NCI-H446 treated with DMSO at 0.1 percent for 48 hours (cell line): ENCODE measurements around the gene VIPAS39.

Experiments
- DNase-seq: peaks from one replicate; lab custom pipeline; 2025; lab: John Stamatoyannopoulos, UW

VIPAS39 gene

DNA sequence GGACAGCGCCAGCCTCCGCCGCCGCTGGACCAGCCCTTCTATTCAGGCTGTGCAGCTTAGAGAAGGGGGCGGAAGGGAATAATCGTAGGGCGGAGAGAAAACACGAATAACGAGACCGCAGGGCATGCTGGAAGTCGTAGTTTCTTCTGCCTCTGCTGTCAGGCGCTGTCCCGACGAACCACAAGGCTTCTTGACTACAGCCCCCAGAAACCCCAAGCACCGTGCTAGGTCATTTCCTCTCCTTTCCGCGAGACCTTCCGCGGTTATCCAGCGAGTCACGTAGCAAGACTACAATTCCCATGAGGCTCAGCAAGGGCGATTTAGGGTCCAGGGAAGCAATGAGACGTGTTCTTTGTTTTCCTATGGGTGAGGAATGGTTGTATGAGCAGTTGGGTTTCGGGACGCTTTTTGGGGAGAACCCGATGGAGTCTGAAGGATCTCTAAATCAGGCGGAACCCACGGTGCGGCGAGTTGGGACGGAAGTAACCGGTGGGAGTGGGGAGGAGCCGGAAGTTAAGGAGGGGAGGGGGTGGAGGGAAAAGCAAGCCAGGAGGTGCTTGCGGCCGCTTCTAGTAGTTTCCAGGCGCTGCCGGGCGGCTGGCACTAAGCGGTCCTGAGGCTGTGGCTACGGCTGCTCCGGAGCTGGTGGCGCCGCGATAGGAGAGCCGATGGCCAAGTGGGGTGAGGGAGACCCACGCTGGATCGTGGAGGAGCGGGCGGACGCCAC lies at the start of gene VIPAS39, which contains the start of gene AHSA1:
VIPAS39 (minus strand) TSS at position 80 of the 727 bp plus-strand sequence. CDS start 3,499 bp downstream, outside the sequence.
AHSA1 (plus strand) TSS at position 572 of the 727 bp plus-strand sequence; CDS start at position 669, 97 bp downstream.
- DNase-seq, result peak; percentile 98

DNA sequence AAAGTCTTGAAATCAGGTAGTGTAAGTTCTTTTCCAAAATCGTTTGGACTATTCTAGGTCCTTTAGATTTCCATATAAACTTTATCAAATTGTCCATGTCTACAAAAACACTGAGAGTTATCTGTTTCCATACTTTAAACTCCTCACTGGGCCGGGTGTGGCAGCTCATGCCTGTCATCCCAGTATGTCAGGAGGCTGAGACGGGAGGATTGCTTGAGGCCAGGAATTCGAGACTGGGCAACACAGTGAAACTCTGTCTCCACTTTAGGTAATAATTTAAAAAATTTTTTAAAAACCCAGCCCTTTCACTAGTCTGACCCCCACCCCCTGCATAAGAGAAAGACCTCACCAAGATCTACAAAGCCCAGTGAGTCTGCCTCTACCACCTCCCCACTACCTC lies 47.6 kb upstream of the VIPAS39 start:
- DNase-seq, result no peak

DNA sequence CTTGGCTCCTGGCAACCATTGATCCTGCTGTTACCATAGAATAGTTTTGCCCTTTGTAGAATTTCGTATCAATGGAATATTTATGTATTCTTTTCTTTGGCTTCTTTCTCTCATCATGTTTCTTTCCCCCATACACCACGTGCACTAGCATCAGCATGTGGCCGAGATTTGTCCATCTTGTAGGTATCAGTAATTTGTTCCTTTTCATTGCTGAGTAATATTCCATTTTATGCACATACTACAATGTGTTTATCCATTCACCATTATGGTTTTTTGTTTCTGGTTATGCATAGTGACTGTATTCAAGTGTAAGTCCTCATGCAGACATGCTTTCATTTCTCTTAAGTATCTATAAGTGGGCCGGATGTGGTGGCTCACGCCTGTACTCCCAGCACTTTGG lies 45.7 kb upstream of the VIPAS39 start:
- no peak for DNase-seq

DNA sequence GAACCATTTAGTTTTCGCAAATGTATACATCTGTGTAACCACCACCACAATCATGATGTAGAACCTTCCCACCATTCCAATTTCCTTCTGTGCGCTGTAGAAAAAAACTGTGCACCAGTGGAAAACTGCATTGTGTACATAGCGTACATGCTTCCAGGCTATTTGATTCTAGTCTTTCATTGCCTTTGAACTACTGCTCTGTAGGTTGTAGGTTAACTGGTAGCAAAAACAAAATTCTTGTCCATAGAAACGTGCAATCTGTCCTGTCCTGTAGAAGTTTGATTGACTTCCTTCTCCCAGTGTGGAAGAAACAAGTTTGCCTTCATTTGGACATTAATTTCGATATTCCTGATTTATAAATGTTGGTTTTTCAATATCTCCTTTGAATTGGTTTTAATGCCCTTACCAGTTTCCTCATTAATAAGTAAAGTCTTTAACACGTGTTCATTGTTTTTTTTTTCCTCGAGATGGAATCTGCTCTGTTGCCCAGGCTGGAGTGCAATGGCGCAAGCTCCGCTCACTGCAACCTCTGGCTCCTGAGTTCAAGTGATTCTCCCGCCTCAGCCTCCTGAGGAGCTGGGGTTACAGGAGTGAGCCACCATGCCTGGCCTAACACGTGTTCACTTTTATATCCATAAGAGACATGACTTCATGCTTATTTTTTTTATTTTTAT lies 44.8 kb upstream of the VIPAS39 start:
- no peak for DNase-seq

DNA sequence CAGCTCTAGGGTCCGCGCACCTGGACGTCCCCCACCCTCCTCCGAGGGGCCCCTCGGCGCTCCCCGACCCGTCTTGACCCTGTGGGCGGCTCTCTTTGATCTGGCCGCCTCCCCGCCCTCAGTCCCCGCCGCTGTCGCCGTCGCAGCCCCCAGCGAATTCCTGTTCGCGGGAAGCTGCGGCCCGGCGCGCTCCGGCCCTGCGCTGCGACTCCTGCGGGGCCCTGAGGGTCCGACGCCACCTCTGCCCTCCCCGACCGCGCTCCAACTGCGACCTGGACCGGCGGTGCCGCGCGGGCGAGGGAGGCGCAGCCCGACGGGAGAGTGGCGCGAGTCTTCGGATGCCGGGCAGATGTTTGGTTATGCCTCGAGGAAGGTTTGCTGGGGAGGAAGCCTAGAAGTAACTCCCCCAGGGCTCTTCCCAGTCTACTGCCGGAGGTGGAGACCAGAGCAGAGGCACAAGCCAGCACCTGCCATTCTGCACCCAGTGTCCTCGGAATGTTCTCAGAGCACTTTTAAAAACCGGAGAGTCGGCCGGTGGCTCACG lies 41.7 kb upstream of the VIPAS39 start:
- no peak for DNase-seq

DNA sequence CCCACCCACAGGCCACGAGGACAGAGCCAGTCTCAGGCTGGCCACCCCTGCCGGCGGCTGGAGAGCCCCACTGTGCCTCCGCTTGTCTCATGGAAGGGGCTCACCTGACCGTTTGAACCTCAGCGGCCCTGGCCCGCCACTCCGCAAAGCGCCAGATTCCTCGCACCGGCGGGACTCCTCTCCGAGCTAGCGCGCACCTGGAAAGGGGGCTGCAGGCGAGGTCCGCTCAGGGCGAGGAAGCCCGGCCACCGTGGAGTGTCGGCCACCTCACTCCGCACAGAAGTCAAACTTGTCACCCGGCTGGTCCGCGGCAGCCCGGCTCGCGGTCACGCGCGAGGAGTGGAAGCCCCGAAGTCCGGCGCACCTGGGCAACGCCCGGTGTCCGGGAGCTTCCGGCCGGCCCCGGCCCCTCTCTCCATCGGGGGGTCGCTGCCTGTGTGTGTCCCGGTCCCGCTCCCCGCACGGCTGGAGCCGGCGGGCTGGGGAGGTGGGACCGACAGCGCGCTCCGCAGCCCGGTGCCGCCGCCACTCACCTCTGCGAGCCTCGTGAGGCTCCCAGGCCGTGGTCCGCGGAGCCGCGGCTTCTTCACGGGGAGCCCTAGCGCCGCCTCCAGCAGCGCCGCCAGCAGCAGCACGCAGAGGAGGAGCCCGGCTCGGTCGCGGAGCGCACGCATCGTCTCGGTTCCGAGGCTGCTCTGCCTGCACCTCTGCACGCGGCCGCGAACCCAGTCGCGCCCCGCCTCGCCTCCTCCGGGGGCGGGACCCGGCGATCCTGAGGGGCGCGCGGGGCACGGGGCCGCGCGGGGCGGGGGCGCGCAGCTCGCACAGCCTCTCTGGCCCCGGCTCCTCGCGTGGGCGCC lies 40.9 kb upstream of the VIPAS39 start, which contains the start of gene ISM2:
ISM2 (minus strand) TSS at position 697 of the 860 bp plus-strand sequence; CDS start at position 674, 23 bp downstream.
- no peak for DNase-seq

DNA sequence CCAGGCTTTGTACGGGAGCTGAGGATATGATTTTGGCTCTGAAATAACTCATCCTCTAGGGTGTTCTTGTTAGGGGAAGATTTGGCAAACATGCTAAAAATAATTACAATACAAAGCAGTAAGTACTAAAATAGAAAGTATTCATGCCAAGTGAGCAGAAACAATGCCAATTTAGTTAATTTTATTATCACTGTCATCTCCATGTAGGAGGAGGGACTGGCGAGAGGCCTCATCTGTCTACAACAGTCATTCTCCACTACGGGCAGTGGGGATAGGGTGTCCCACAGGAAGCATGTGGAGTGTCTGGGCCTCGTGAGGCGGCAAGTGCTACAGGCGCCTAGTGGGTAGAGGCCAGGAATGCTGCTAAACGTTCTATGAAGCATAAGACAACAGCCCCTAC lies 37.9 kb upstream of the VIPAS39 start:
- DNase-seq, result no peak

DNA sequence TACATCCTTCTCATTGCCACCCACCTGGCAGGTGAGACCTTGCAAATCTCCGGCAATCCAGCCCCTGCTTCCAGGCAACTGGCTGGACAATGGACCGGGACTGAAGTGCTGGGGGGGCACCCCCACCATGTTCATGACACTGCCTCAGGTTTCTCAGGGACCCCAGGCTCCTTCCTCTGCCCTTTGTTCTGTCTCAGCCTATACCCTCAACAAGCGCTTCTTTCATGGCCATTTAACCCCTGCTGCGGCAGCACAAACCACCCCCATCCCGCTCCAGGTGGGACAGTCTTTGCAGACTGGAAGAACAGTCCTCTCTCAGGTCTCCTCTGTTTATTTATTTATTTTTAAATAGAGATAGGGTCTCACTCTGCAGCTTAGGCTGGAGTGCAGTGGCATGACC lies 33.7 kb upstream of the VIPAS39 start:
- DNase-seq, result no peak

DNA sequence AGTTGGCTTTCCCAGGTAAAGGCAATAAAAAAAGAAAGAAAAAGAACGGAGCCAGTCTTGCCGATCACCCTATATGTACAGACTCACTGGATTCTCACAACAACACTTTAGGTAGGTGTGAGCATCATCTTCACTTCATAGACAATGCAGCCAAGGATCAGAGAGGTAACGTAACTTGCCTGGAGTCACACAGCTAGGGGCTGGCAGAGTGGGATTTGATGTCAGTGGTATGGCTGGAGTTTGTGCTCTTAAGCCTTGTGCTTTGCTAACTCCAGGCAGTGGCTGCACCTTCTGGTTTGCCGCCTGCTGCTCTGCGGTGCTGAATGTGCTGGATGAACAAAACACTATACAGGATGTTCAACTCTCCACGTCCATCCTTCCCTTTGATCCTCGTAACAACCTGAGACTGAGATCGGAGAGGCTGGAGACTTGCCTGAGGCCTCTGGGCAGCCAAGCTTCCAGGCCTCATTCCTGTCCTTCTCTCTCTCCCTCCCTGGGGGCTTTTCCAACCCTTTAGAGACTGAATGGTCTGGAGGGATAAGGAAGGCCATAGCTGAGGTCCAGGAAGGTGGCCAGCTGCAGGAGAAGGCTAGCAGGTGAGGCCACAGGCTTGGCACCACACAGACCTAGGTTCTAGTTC lies 33.1 kb upstream of the VIPAS39 start:
- DNase-seq, result no peak

DNA sequence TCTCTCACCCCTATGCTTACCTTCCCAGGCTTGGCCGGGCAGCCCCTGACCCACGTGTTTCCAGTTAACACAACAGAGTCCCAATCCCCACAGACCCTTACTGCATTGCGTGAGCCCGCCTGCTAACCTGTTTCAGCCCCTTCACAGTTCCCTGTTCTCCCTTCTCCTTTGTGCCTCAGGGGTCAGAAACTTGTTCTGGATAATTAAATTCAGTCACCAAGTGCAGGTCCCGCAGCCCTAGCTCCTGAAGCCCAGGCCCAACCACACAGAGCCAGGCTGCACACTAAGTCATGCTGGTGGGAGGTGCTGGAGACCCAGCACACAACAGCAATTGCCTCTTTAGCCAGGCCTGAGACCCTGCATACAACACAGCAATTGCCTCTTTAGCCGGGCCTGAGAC lies 31.6 kb upstream of the VIPAS39 start:
- no peak for DNase-seq

DNA sequence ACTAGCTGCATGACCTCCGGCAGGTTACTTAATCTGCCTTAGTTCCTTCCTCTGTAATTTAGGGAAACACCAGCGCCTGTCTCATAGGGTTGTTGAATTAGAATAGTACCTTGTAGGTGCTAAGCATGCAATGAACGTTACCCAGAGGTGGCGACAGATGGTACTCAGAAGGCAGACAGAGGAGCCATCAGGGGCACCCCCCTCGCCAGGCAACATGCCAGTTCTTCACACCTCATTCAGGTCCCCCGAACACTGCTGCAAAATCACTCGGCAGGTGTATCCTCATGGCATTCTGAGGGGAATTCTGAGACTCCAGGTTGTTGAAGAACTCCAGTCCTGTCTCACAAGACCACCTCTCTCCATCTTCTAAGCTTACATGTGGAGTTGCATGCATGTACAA lies 31.2 kb upstream of the VIPAS39 start:
- no peak for DNase-seq

DNA sequence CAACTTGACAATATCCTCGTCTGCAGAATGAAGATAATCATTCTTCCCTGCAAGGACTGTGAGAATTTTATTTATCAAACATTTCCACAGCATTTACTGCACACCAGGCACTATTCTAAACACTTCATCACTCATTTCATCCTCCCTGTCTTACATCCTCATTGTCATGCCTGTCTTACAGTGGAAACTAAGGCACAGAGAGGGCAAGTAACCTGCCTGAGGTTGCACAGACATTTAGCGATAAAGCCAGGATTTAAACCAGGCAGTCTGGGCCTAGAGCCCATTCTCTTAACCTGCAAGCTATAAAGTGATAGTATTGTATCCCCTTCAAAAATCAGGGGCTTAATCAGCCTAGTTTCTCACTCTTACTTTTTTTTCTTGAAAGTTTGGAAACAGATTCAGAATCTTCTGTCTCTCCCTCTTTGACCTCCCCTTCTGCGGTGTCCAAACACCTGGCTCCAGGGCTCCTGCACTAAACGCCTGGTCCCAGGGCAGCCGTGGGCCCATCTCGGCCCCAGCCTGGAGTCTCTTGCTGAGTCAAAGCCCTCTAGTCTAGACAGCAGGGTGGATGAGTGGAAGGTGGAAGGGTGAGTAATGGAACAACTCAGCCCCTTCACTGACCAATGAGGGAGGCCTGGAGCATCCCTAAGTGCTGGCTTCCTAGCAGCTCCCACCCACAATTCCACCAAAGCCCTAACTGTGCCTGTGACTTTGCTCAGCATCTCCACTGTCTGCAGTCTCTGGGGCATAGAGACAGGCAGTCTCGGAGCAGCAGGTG lies 28.7 kb upstream of the VIPAS39 start:
- DNase-seq, result no peak

DNA sequence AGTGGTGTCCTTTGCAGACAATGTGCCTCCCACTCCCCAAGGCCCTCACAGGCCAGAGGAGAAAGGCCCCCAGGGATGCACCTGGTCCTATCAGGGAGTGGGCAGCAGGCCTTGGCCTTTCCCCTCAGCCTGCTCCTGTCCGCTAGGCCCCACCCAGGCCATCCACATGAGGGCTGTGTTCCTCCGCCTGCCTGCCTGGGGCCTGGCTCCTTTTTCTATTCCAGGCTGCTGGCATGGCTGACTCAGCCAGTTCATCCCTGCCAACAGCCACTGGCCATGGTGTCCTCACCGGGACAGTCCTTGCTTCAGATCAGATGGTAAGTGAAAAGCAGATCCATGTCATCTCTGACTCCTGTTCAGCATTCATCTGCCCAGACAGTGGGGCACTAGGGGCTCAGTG lies 27.9 kb upstream of the VIPAS39 start:
- no peak for DNase-seq

DNA sequence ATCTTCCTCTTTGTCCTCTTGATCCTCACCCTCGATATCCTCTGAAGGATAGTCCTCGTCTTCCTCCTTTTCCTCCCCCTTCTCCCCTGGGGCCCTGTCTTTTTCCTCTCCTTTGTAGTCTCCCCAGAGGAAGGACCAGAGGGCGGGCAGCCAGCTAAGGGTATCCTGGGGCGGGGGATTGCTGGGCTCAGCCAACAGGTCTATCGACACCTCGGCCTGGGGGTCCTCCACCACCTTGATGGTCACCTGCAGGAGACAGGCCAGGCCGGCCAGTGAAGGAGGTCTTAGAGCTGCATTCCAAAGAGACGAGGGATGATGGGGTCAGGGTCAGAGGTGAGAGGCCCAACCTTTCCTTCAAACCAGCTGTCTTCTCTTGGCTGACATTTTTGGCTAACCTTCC lies 25.0 kb upstream of the VIPAS39 start:
- DNase-seq, result no peak

DNA sequence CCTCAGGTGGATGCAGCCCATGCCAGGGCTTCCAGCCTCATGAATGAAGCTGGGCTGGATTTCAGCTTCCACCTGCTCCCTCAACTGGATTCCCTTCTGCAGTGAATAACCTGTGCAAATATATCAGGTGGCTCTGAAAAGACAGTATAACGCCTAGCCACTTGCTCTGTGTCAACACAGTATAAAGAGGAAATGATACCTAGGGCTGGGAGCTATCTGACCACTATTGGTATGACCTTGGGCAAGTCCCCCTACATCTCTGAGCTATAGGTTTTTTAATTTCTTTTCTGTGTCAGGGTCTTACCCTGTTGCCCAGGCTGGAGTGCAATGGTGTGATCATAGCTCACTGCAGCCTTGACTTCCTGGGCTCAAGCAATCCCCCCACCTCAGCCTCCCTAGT lies 21.4 kb upstream of the VIPAS39 start:
- DNase-seq, result no peak

DNA sequence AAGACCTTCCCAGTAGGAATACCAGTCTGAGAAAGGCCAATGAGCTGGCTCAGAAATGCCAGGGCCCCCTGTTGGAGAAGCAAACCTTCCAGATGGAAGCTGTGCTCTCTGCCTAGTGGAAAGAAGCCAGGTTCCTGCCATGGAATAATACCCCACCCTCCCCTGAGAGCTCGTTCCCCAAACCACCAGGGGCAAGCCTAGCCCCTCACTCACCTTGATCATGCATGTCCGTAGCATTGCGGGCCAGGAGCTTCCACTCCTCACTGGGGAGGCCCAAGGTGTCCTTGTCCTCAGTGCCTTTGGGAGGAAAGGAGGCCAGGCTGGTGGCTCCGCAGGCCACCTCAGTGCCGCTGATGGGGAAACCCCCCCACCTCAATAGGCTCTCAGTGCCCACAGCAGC lies 20.6 kb upstream of the VIPAS39 start:
- no peak for DNase-seq

DNA sequence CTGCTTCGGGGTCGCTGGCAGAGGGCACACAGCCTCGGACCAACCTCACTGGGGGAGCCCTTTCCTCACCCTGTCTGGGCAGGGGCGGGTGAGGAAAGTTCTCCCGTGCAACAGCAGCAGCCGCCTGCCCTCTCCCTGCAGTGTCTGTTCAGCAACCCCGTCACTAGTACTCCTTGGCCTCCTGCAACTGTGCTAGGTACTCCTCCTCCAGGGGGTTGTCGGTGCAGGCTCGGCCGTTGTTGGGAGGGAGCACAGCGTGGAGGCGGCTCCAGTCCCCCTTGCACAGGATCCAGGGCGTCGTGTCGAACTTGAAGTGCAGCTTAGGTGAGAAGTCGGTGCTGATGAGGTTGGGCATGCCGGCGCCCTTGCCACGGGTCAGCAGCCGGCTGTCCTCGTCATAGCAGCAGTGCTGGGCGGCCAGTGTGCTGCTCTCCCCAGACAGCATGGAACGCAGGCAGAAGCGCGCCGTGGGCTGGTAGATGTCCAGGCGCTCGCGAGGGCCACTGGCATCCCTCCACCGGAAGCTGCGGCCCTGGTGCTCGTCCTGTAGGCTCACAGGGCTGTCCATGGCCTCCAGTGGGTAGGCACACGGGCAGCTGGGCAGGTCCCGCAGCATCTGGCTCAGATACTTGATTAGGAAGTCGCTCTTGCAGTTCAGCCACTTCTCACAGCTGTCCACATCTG lies 18.2 kb upstream of the VIPAS39 start:
- no peak for DNase-seq

DNA sequence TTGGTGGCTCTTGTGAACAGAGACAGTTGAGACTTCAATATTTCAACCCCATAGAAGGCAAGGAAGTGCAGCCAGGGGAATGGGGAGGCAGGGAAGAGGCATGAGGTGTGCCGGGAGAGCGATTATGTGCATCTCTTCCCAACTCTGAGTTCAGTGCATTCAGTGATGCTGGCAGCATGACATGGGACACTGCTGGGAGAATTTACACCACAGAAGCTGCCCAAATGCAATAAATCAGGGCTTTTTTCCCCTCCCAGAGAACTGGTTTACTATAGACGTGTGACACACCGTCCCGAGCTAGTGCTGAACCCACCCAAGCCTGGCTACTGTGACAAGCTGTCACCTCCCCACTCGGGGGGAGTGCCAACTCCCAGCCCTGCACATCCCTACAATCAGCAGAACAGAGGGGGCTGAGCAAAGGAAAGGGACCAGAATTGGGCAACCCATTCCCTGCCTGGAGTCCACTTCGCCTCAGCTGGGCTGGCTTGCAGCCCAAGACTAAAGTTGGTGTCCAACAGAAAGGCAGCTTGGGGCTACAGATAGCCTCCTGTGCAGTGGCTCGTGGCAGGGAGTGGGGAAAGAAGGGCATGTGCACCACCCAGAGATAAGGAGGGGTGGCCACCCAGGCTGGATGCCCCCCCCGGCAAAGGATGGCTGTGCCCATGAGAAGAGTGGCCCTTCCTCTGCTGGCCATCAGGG lies 17.2 kb upstream of the VIPAS39 start:
- DNase-seq, result no peak

DNA sequence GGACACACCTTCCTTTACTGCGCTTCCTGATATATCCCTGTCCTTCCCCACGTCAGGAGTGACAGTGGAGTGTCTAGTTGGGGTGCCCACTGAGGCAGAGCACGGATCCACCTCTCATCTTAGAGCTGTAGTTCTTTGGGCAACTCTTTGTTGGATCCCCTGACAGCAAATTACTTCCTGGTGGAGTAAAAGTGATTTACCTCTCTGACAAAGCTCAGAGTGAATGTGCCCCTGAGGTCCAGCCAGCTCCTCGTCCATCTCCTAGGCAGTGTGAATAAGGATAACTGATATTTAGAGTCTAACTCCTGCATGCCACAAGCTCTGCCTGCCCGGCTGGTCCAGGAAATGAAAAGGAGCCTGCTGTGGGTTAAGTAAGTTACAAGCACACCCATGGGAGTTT lies 16.5 kb upstream of the VIPAS39 start:
- DNase-seq, result no peak
